ENCODE results near the gene CES5A.
"Not testable (repeated sequence)": the region's sequence is repeated elsewhere in the genome, so short reads cannot be mapped to it uniquely, and the experiment has no call there.

Gene CES5A
- total RNA-seq: 0 to 0.19 (median 0) reads per million in 3 experiments

- DNase-seq: no peak
Observed at GRCh38 chr16:55875273-55875672, at the start of gene CES5A. CES5A (minus strand) TSS chr16:55875373; CDS start chr16:55875221, 152 bp downstream.

- no peak for DNase-seq
Observed at GRCh38 chr16:55922662-55923061, 47.5 kb upstream of the CES5A start.

- DNase-seq: no peak
Observed at GRCh38 chr16:55917373-55918160, 42.4 kb upstream of the CES5A start.

GRCh38 chr16:55915096-55915827 is 40.1 kb upstream of the CES5A start:
- DNase-seq: no peak

- no peak for DNase-seq
Observed at GRCh38 chr16:55914383-55914782, 39.2 kb upstream of the CES5A start.

- no peak for DNase-seq
Observed at GRCh38 chr16:55913716-55914115, 38.5 kb upstream of the CES5A start.

- not testable (repeated sequence) for DNase-seq
Observed at GRCh38 chr16:55913121-55913520, 37.9 kb upstream of the CES5A start.

GRCh38 chr16:55912022-55912421 is 36.8 kb upstream of the CES5A start:
- no peak for DNase-seq

GRCh38 chr16:55911616-55912015 is 36.4 kb upstream of the CES5A start:
- DNase-seq: no peak

GRCh38 chr16:55909876-55910275 is 34.7 kb upstream of the CES5A start:
- DNase-seq: no peak

GRCh38 chr16:55908641-55909040 is 33.5 kb upstream of the CES5A start:
- DNase-seq: no peak

GRCh38 chr16:55907661-55908060 is 32.5 kb upstream of the CES5A start:
- DNase-seq: no peak

GRCh38 chr16:55906123-55906522 is 30.9 kb upstream of the CES5A start:
- no peak for DNase-seq

GRCh38 chr16:55905651-55906050 is 30.5 kb upstream of the CES5A start:
- DNase-seq: no peak

GRCh38 chr16:55901566-55902217 is 26.5 kb upstream of the CES5A start:
- no peak for DNase-seq

GRCh38 chr16:55900616-55901393 is 25.6 kb upstream of the CES5A start:
- DNase-seq: no peak

- DNase-seq: no peak
Observed at GRCh38 chr16:55899857-55900256, 24.7 kb upstream of the CES5A start.

GRCh38 chr16:55898592-55898991 is 23.4 kb upstream of the CES5A start:
- no peak for DNase-seq

GRCh38 chr16:55892821-55893220 is 17.6 kb upstream of the CES5A start:
- no peak for DNase-seq

GRCh38 chr16:55889518-55889917 is 14.3 kb upstream of the CES5A start:
- no peak for DNase-seq

- DNase-seq: no peak
Observed at GRCh38 chr16:55888546-55888945, 13.4 kb upstream of the CES5A start.

- no peak for DNase-seq
Observed at GRCh38 chr16:55876854-55877253, 1.7 kb upstream of the CES5A start.

- DNase-seq: no peak
Observed at GRCh38 chr16:55873122-55873521, 2.1 kb downstream of the CES5A start.

Data from central memory CD4-positive, alpha-beta T cell (primary cell).